Measurements from ENCODE around the gene PDE10A. TPM values are rescaled to one million over a fixed set of nuclear protein-coding genes. Genes with fewer than 3 reads are reported as not detected.

PDE10A gene
- total RNA-seq, 1 experiment from 2014 or later, result 3.1 TPM

- Mint-ChIP-seq H3K9me3 (no peaks in the 10 kb centered on the region), H3K27me3 (ENCODE audit: low read depth) (no peaks in the 10 kb centered on the region), H3K36me3 (no peaks in the 10 kb centered on the region), H3K4me3 (no peak overlapping the region), H3K27ac (no peak overlapping the region), H3K4me1 (peaks cover 2% of the 10 kb centered on the region)
- CTCF ChIA-PET, result no interaction called here
- POLR2A ChIA-PET, result no interaction called here
- ATAC-seq (no peak), DNase-seq (ENCODE audit: low spot score) (no peak)
- TF ChIP-seq HMGXB4 (CRISPR knock-in tag; IDR thresholded peaks at IDR 0.05), result no peak
- no peak for TF ChIP-seq NR3C1 (CRISPR knock-in tag; conservative IDR thresholded peaks at IDR 0.05; ENCODE audit: low read depth)
- TF ChIP-seq ZNF416 (CRISPR knock-in tag; IDR thresholded peaks at IDR 0.05), result no peak
- TF ChIP-seq RELA (CRISPR knock-in tag; IDR thresholded peaks at IDR 0.05; ENCODE audit: borderline replicate concordance), result no peak
- no peak for TF ChIP-seq ZNF219 (CRISPR knock-in tag; IDR thresholded peaks at IDR 0.05; ENCODE audit: borderline replicate concordance)
- TF ChIP-seq, protein P1, sequence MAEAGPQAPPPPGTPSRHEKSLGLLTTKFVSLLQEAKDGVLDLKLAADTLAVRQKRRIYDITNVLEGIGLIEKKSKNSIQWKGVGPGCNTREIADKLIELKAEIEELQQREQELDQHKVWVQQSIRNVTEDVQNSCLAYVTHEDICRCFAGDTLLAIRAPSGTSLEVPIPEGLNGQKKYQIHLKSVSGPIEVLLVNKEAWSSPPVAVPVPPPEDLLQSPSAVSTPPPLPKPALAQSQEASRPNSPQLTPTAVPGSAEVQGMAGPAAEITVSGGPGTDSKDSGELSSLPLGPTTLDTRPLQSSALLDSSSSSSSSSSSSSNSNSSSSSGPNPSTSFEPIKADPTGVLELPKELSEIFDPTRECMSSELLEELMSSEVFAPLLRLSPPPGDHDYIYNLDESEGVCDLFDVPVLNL (CRISPR knock-in tag; IDR thresholded peaks at IDR 0.05; ENCODE audit: borderline replicate concordance, low read depth), result no peak
- TF ChIP-seq CTCF (IDR thresholded peaks at IDR 0.05), result no peak
- TF ChIP-seq, protein P2, sequence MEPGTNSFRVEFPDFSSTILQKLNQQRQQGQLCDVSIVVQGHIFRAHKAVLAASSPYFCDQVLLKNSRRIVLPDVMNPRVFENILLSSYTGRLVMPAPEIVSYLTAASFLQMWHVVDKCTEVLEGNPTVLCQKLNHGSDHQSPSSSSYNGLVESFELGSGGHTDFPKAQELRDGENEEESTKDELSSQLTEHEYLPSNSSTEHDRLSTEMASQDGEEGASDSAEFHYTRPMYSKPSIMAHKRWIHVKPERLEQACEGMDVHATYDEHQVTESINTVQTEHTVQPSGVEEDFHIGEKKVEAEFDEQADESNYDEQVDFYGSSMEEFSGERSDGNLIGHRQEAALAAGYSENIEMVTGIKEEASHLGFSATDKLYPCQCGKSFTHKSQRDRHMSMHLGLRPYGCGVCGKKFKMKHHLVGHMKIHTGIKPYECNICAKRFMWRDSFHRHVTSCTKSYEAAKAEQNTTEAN (CRISPR knock-in tag; IDR thresholded peaks at IDR 0.05), result no peak
- no peak for TF ChIP-seq FOXK1 (CRISPR knock-in tag; IDR thresholded peaks at IDR 0.05)
- TF ChIP-seq IRF1 (CRISPR knock-in tag; IDR thresholded peaks at IDR 0.05), result no peak
- no peak for TF ChIP-seq CBFB (CRISPR knock-in tag; IDR thresholded peaks at IDR 0.05; ENCODE audit: low read depth)
- TF ChIP-seq CREM (CRISPR knock-in tag; IDR thresholded peaks at IDR 0.05), result no peak
Observed at GRCh38 chr6:165579151-165579550, 83.9 kb downstream of the PDE10A start.

- no peaks in the 10 kb centered on the region for H3K9me3 Mint-ChIP-seq
- no peaks in the 10 kb centered on the region for H3K36me3 Mint-ChIP-seq
- no peak overlapping the region for H3K4me3 Mint-ChIP-seq
- TF ChIP-seq ATF3 (CRISPR knock-in tag; conservative IDR thresholded peaks at IDR 0.05), result no peak
- TF ChIP-seq FOXP4 (CRISPR knock-in tag; IDR thresholded peaks at IDR 0.05), result no peak
- TF ChIP-seq ZNF396 (CRISPR knock-in tag; IDR thresholded peaks at IDR 0.05; ENCODE audit: borderline replicate concordance), result no peak
- no peak for DNase-seq (ENCODE audit: low spot score)
- H3K4me1 Mint-ChIP-seq, result peaks cover 3% of the 10 kb centered on the region; the same call in 1 of the 2 replicates
- POLR2A ChIA-PET, result no interaction called here
- H3K27ac Mint-ChIP-seq, result no peak overlapping the region
- ATAC-seq, result no peak
- no peaks in the 10 kb centered on the region for H3K27me3 Mint-ChIP-seq (ENCODE audit: low read depth)
- CTCF ChIA-PET, result no interaction called here
Observed at GRCh38 chr6:165577556-165577955, 85.5 kb downstream of the PDE10A start.

Measured in WTC11 (cell line).